NCI-H2196 treated with DMSO at 0.1 percent for 48 hours (cell line): Measurements from ENCODE around the gene PID1.
"Not testable (repeated sequence)": the region's sequence is repeated elsewhere in the genome, so short reads cannot be mapped to it uniquely, and the experiment has no call there.

Source experiments
- DNase-seq: peaks from one replicate; lab custom pipeline; 2025; ENCODE audit not compliant: unreplicated experiment; lab: John Stamatoyannopoulos, UW

Gene PID1

GRCh38 chr2:229220254-229220653, 50.8 kb downstream of the PID1 start:
- DNase-seq = no peak

- no peak for DNase-seq
Observed at GRCh38 chr2:229218329-229218921, 52.7 kb downstream of the PID1 start.

GRCh38 chr2:229212241-229212640, 58.8 kb downstream of the PID1 start:
- DNase-seq = no peak

- DNase-seq = no peak
Observed at GRCh38 chr2:229210641-229211040, 60.4 kb downstream of the PID1 start.

GRCh38 chr2:229206548-229206947, 64.5 kb downstream of the PID1 start:
- peak; percentile 22 for DNase-seq

- no peak for DNase-seq
Observed at GRCh38 chr2:229205704-229206103, 65.4 kb downstream of the PID1 start.

- no peak for DNase-seq
Observed at GRCh38 chr2:229202646-229203045, 68.4 kb downstream of the PID1 start.

- no peak for DNase-seq
Observed at GRCh38 chr2:229201521-229201920, 69.6 kb downstream of the PID1 start.

GRCh38 chr2:229199267-229199666, 71.8 kb downstream of the PID1 start:
- no peak for DNase-seq

- DNase-seq = no peak
Observed at GRCh38 chr2:229196448-229196847, 74.6 kb downstream of the PID1 start.

- DNase-seq = no peak
Observed at GRCh38 chr2:229195346-229195947, 75.6 kb downstream of the PID1 start.

- DNase-seq = no peak
Observed at GRCh38 chr2:229193281-229193680, 77.8 kb downstream of the PID1 start.

GRCh38 chr2:229191413-229191812, 79.7 kb downstream of the PID1 start:
- no peak for DNase-seq

GRCh38 chr2:229187123-229187522, 84.0 kb downstream of the PID1 start:
- DNase-seq = not testable (repeated sequence)

- DNase-seq = no peak
Observed at GRCh38 chr2:229181641-229182040, 89.4 kb downstream of the PID1 start.

GRCh38 chr2:229180658-229181057, 90.4 kb downstream of the PID1 start:
- no peak for DNase-seq

- no peak for DNase-seq
Observed at GRCh38 chr2:229179628-229180027, 91.5 kb downstream of the PID1 start.

GRCh38 chr2:229178706-229179105, 92.4 kb downstream of the PID1 start:
- DNase-seq = no peak

- DNase-seq = no peak
Observed at GRCh38 chr2:229178117-229178516, 93.0 kb downstream of the PID1 start.

- no peak for DNase-seq
Observed at GRCh38 chr2:229176136-229176535, 95.0 kb downstream of the PID1 start.

- no peak for DNase-seq
Observed at GRCh38 chr2:229175497-229175863, 95.6 kb downstream of the PID1 start.

GRCh38 chr2:229174794-229175496, 96.1 kb downstream of the PID1 start:
- peak; percentile 17 for DNase-seq
